Urinary bladder (tissue), 4 donors: Measurements from ENCODE around the gene SPRYD3. TPM values are rescaled to one million over a fixed set of nuclear protein-coding genes. Genes with fewer than 3 reads are reported as not detected.
"Not testable (repeated sequence)": the region's sequence is repeated elsewhere in the genome, so short reads cannot be mapped to it uniquely, and the experiment has no call there.

ENCODE experiments used
- DNase-seq: peaks from one replicate; pipeline ENCODE4 v3.0.0-alpha.2; 2015; ENCODE audit errors: extremely low spot score
- H3K27ac ChIP-seq: one replicate; pipeline ENCODE4 v1.5.1; 2013; ENCODE audit warnings: low read depth, mild to moderate bottlenecking, moderate library complexity
- H3K36me3 ChIP-seq: one replicate; pipeline ENCODE4 v1.6.1; 2013; ENCODE audit warnings: mild to moderate bottlenecking, moderate library complexity; ENCODE audit not compliant: insufficient read depth
- H3K4me1 ChIP-seq: one replicate; pipeline ENCODE4 v1.6.1; 2013; ENCODE audit warnings: mild to moderate bottlenecking, moderate library complexity; ENCODE audit not compliant: insufficient read depth
- H3K4me3 ChIP-seq: one replicate; pipeline ENCODE4 v1.5.1; 2013; ENCODE audit warnings: low read depth, low read length
- WGBS: extraction: QIAGEN DNeasy Blood & Tissue Kit; methylation state at CpG from one replicate; pipeline ENCODE4 v1.1.7; 2013; 5-methylcytosine and 5-hydroxymethylcytosine counted together
- polyA plus RNA-seq: library from polyadenylated mRNA; stranded (reverse); fragments of 200-250 nt; gene quantifications from one replicate; pipeline ENCODE4 v1.2.3, GENCODE V29; 2013
- total RNA-seq: library from RNA; depleted of rRNA; stranded (reverse); fragments of >200 nt; gene quantifications from one replicate; pipeline ENCODE4 v1.2.3, GENCODE V29; 2014
- donor health status: healthy with polysubstance abuse.
- donor health status: healthy.

The SPRYD3 gene
- total and polyA plus RNA-seq, 2 donors: 9.0 to 66.3 TPM

- H3K27ac ChIP-seq: peak overlapping the region; percentile 84
- WGBS: 2% methylated on average over 9 of the region's 9 CpGs
- no peak for DNase-seq
- H3K4me1 ChIP-seq: no peaks in the 10 kb centered on the region
- no peaks in the 10 kb centered on the region for H3K36me3 ChIP-seq
- peak overlapping the region; percentile 55 for H3K4me3 ChIP-seq
These were observed 18.0 kb upstream of the SPRYD3 start for GRCh38 chr12:53097207-53097563.

- Histone ChIP-seq H3K4me3 (peak overlapping the region; percentile 55), H3K4me1 (no peaks in the 10 kb centered on the region), H3K36me3 (no peaks in the 10 kb centered on the region), H3K27ac (peak overlapping the region; percentile 84)
- WGBS: 36% methylated on average over 9 of the region's 9 CpGs
- DNase-seq: no peak
These were observed 17.6 kb upstream of the SPRYD3 start for GRCh38 chr12:53096759-53097158.

GRCh38 chr12:53096089-53096741 is 17.0 kb upstream of the SPRYD3 start:
- DNase-seq: no peak
- Histone ChIP-seq H3K4me3 (peak overlapping the region; percentile 55), H3K4me1 (no peaks in the 10 kb centered on the region), H3K27ac (peak overlapping the region; percentile 48), H3K36me3 (no peaks in the 10 kb centered on the region)
- 42% methylated on average over 11 of the region's 11 CpGs for WGBS

- 96% methylated on average over 3 of the region's 3 CpGs for WGBS
- not testable (repeated sequence) for H3K4me3 ChIP-seq, H3K27ac ChIP-seq, DNase-seq, H3K36me3 ChIP-seq, H3K4me1 ChIP-seq
These were observed 16.4 kb upstream of the SPRYD3 start for GRCh38 chr12:53095596-53095895.

- not testable (repeated sequence) for H3K36me3 ChIP-seq, H3K4me1 ChIP-seq, DNase-seq, H3K27ac ChIP-seq, H3K4me3 ChIP-seq
- WGBS: 93% methylated on average over 5 of the region's 5 CpGs
These were observed 15.8 kb upstream of the SPRYD3 start for GRCh38 chr12:53094796-53095595.

- H3K27ac ChIP-seq: peak overlapping the region; percentile 56
- DNase-seq: no peak
- 60% methylated on average over 6 of the region's 6 CpGs for WGBS
- H3K4me1 ChIP-seq: no peaks in the 10 kb centered on the region
- H3K4me3 ChIP-seq: no peak overlapping the region
- H3K36me3 ChIP-seq: no peaks in the 10 kb centered on the region
These were observed 15.2 kb upstream of the SPRYD3 start for GRCh38 chr12:53094394-53094787.

GRCh38 chr12:53093777-53094393 is 14.7 kb upstream of the SPRYD3 start:
- peak overlapping the region; percentile 56 for H3K27ac ChIP-seq

GRCh38 chr12:53091756-53092155 is 12.6 kb upstream of the SPRYD3 start:
- WGBS: 81% methylated on average over 6 of the region's 6 CpGs
- no peak for DNase-seq
- Histone ChIP-seq H3K36me3 (no peaks in the 10 kb centered on the region), H3K4me3 (no peak overlapping the region), H3K4me1 (no peaks in the 10 kb centered on the region), H3K27ac (no peak overlapping the region)

More at GRCh38 chr12:53093777-53094393, 14.7 kb upstream of the SPRYD3 start:
- WGBS: 46% methylated on average over 6 of the region's 6 CpGs
- Histone ChIP-seq H3K36me3 (no peaks in the 10 kb centered on the region), H3K4me1 (no peaks in the 10 kb centered on the region), H3K4me3 (no peak overlapping the region)
- no peak for DNase-seq

- Histone ChIP-seq H3K4me3 (no peak overlapping the region), H3K27ac (peak overlapping the region; percentile 32), H3K4me1 (no peaks in the 10 kb centered on the region), H3K36me3 (no peaks in the 10 kb centered on the region)
- no peak for DNase-seq
- WGBS: 67% methylated on average over 2 of the region's 2 CpGs
These were observed 11.4 kb upstream of the SPRYD3 start for GRCh38 chr12:53090554-53090953.

GRCh38 chr12:53090105-53090504 is 10.9 kb upstream of the SPRYD3 start:
- DNase-seq: no peak
- Histone ChIP-seq H3K4me3 (no peak overlapping the region), H3K36me3 (no peaks in the 10 kb centered on the region), H3K27ac (no peak overlapping the region), H3K4me1 (no peaks in the 10 kb centered on the region)
- WGBS: 97% methylated on average over 6 of the region's 6 CpGs

GRCh38 chr12:53086361-53086760 is 7.2 kb upstream of the SPRYD3 start:
- DNase-seq: no peak
- WGBS: 77% methylated on average over 3 of the region's 3 CpGs
- Histone ChIP-seq H3K4me1 (no peaks in the 10 kb centered on the region), H3K36me3 (no peaks in the 10 kb centered on the region), H3K4me3 (no peak overlapping the region), H3K27ac (no peak overlapping the region)

GRCh38 chr12:53082637-53083175 is 3.5 kb upstream of the SPRYD3 start:
- no peak overlapping the region for H3K27ac ChIP-seq
- WGBS: 78% methylated on average over 2 of the region's 2 CpGs
- no peak for DNase-seq
- no peak overlapping the region for H3K4me3 ChIP-seq
- H3K4me1 ChIP-seq: no peaks in the 10 kb centered on the region
- H3K36me3 ChIP-seq: no peaks in the 10 kb centered on the region

GRCh38 chr12:53078425-53079225 is 565 bp downstream of the SPRYD3 start:
- Histone ChIP-seq H3K27ac (peak overlapping the region; percentile 68), H3K4me1 (no peaks in the 10 kb centered on the region), H3K4me3 (peak overlapping the region; percentile 77), H3K36me3 (peaks cover 2% of the 10 kb centered on the region)
- WGBS: 16% methylated on average over 25 of the region's 25 CpGs
- DNase-seq: no peak
